GM18499 (cell line): Measurements from ENCODE around the gene PFAS.

Experiments used
- ATAC-seq: cut with Tn5 transposase; IDR thresholded peaks from one replicate; pipeline ENCODE4 v1.9.1; 2021; ENCODE audit warnings: moderate number of reproducible peaks; ENCODE audit not compliant: insufficient read depth, unreplicated experiment

The PFAS gene

DNA sequence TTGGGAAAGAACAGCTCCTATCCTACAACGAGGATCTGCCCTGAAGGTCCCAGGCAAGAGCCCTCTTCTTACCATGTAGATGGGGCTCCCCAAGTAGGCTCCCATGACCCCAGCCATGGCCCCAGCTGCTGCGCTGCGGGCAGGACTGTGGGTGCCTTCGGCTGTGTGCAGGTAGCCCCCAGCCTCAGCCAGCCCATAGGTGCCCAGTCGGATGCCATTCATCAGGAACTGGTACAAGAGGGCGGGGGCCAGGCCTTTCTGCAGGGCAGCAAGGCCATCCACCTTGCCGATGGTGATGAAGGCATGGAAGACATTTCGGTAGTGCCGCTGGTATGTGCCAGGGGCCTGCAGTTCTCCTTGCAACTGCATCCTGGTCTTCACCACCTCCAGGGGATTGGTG lies 45.3 kb downstream of the PFAS start:
- no peak for ATAC-seq

- no peak for ATAC-seq
Observed at GRCh38 chr17:8294814-8295316, 45.8 kb downstream of the PFAS start.

DNA sequence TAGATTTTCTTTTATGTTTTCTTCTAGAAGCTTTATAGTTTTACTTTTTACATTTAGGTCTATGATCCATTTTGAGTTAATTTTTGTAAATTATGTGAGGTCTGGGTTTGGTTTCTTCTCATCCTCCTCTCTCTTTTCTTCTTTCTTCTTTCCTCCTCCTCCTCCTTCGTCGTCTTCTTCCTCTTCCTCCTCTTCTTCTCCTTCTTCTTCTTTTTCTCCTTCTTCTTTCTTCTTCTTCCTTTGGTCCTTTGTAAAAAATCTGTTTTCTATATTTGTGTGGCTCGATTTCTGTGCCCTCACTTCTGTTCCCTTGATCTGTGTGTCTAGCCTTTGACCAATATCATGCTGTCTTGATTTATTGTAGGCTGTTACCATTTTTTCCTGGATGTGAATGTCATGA lies 51.1 kb downstream of the PFAS start:
- no peak for ATAC-seq

DNA sequence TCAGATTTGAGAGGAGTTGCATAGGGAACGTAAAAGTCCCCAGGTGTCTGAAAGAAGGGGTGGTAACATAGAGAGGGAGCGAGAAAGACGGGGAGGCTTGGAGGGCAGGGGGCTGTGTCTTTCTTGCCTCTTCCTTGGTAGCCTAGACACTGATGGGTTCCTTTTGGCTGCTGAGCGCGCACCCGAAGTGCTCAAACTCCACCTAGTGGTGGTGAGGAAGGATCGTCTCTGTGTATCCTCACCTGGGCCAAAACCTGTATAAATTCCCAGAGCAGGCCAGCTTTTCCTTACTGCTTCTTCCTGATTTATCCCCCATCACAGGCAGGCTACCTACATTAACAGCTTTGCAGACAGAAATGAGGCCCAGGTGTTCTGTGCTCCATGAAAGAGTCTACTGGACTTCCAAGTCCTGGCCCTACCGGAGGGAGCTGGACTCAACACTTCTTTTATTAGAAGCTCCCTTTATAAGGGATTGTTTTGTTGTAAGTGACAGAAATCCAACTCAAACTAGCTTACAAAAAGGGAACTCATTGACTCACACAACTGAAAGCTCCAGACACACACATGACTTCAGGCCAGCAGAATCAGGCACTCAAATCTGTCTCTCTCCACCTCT lies 51.6 kb downstream of the PFAS start:
- no peak for ATAC-seq

DNA sequence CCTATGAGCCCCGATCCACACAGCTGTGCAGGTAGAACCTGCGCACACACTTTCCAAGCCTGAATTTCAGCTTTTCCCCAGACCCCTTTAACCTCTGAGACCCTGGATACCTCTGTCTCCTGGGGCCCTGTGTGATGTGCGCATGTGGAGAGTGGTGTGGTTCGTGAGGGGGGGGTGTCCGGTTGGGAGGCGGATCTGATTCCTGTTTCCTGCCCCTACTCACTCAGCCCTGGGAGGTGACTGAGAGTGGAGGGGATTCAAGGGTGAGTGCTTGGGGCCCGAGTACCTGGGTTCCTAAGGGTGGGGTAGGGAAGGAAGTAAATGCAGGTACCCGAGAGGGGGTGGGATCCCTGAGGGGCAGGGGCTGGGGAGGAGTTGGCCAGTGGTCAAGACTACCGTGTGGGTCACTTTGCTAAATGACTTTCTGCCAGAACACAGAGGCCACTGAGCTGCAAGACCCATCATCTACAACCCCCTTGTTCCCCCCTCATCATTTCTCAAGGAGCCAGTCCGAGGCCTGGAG lies 61.6 kb downstream of the PFAS start:
- ATAC-seq, result no peak

GRCh38 chr17:8311131-8311790 lies 62.2 kb downstream of the PFAS start:
- no peak for ATAC-seq

- ATAC-seq, result no peak
Observed at GRCh38 chr17:8312251-8312650, 63.2 kb downstream of the PFAS start.

DNA sequence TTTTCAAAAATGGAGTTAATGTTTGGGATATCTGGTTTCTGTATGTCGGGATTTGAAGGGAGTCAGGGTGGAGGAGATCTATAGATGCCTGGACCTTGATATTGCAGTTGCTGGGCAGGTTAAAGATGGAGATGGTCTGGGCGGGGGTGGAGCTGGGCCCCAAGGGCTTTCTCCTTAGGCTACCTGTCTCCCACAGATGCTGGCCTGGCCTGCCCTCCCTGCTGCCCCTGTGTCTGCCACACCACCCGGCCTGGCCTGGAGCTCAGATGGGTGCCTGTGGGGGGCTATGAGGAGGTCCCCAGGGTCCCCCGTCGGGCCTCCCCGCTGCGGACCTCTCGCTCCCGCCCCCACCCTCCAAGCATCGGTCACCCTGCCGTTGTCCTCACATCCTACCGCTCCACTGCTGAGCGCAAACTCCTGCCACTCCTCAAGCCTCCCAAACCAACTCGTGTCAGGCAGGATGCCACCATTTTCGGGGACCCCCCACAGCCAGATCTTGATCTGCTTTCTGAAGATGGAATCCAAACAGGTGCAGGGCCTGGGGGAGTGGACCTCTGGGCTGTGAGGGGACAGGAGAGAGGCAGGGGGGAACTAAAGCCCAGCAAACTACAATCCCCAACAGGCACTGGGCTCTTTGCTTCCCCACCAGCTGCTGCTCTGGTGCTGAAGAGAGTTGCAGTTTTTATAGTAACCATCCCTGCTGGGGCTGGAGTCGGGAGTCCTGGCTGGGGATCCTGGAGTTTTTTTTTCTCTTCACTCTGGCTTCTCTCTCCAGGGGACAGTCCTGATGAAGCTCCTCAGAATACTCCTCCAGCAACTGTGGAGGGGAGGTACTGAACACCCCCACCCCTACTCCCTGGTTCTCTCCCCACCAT lies 63.9 kb downstream of the PFAS start:
- ATAC-seq, result no peak

- no peak for ATAC-seq
Observed at GRCh38 chr17:8314797-8315763, 66.0 kb downstream of the PFAS start.

DNA sequence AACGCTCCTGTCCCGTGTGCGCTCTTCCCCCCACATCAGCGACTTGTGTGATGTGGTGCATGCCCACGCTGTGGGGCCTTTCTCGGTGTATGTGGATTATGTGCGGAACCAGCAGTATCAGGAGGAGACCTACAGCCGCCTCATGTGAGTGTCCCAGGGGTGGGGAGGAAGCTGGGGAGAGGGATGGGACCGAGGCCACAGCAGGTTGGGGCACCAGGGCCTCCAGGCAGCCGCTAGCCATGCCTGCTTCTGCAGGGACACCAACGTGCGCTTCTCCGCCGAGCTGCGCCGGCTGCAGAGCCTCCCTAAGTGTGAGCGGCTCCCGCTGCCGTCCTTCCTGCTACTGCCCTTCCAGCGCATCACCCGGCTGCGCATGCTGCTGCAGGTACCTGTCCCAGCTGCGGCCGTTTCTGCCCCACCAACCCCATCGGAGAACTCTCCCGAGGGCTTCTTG lies 66.7 kb downstream of the PFAS start:
- ATAC-seq, result no peak

DNA sequence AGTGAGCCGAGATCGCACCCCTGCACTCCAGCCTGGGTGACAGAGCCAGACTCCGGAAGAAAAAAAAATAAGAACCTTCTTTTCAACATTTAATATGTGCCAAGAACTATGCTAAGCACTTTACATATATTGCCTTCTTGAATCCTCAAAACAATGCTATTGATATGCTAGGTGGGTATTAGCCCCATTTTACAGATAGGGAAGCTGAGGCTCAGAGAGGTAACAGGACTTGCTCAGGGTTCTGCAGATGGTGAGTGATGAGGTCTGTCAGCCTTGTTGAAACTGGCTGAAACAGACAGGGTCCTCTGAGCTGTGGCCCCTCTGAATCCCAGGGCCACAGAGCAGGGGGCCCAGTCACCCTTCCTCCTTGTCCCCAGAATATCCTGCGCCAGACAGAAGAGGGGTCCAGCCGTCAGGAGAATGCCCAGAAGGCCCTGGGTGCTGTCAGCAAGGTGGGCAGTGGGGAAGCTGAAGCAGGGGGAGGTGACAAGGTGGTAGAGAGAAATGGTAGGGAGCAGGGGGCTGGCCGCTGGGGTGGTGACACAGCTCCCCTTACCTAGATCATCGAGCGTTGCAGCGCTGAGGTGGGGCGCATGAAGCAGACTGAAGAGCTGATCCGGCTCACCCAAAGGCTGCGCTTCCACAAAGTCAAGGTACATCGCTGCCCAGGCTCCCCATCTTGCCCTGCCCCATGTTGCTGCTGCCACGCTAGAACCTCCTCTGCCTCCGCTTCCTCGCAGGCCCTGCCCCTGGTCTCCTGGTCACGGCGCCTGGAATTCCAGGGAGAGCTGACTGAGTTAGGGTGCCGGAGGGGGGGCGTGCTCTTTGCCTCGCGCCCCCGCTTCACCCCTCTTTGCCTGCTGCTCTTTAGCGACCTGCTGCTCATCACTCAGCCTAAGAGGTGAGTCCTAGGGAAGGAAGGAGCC lies 69.2 kb downstream of the PFAS start:
- ATAC-seq, result no peak
